Stomach (tissue), 9 donors: Measurements from ENCODE around the gene STAT1. TPM values are rescaled to one million over a fixed set of nuclear protein-coding genes. Genes with fewer than 3 reads are reported as not detected.

Source experiments
- DNase-seq, 2 donors: peaks; one replicate each; pipeline versions ENCODE4 v3.0.0 to v3.0.0-alpha.2; 2013 to 2019
- H3K27ac ChIP-seq, 5 donors: fragments of 200-600 bp in 4 of 5; sonication (generic) in 4 of 5; one replicate each; pipeline ENCODE4 v1.5.1; 2013 to 2019; ENCODE audit warnings: mild to moderate bottlenecking in 1 of 5, moderate library complexity in 1 of 5
- H3K27me3 ChIP-seq, 3 donors: fragments of 200-600 bp; sonication (generic); one replicate each; pipeline ENCODE4 v1.5.1; 2017 to 2019; ENCODE audit warnings: mixed run types in 1 of 3
- H3K36me3 ChIP-seq, 4 donors: fragments of 200-600 bp; sonication (generic); 1 replicate in 3 of 4; 2 replicates in 1 of 4; pipeline ENCODE4 v1.5.1; 2016 to 2019
- H3K4me1 ChIP-seq, 4 donors: fragments of 200-600 bp; sonication (generic); one replicate each; pipeline ENCODE4 v1.5.1; 2016 to 2019
- H3K4me3 ChIP-seq, 4 donors: fragments of 200-600 bp; sonication (generic) in 3 of 4; one replicate each; pipeline ENCODE4 v1.5.1; 2016 to 2019; ENCODE audit warnings: mild to moderate bottlenecking in 1 of 4
- H3K9me3 ChIP-seq, 4 donors: fragments of 200-600 bp; sonication (generic); one replicate each; pipeline ENCODE4 v1.5.1; 2016 to 2019
- CTCF ChIP-seq, 7 experiments: fragments of 450-650 bp in 4 of 7; fragments of 200-600 bp in 3 of 7; sonication (generic) in 3 of 7; IDR thresholded peaks; one replicate each; pipeline ENCODE4 v1.5.1; 2016 to 2019; ENCODE audit warnings: antibody characterized with exemption in 7 of 7, control low read depth in 2 of 7, mild to moderate bottlenecking in 1 of 7
- EP300 ChIP-seq: sonication (generic); formaldehyde crosslinking; IDR thresholded peaks from one replicate; pipeline ENCODE4 v1.6.1; 2017; ENCODE audit warnings: antibody characterized with exemption
- POLR2A ChIP-seq, 4 donors: fragments of 450-650 bp; IDR thresholded peaks; one replicate each; pipeline ENCODE4 v1.6.1; 2016; ENCODE audit warnings: antibody characterized with exemption in 4 of 4, control low read depth in 2 of 4, mild to moderate bottlenecking in 1 of 4, moderate library complexity in 1 of 4
- POLR2AphosphoS5 ChIP-seq, 3 donors: sonication (generic); formaldehyde crosslinking; IDR thresholded peaks; one replicate each; pipeline ENCODE4 v1.6.1; 2016; ENCODE audit warnings: antibody characterized with exemption in 3 of 3
- WGBS, 5 donors: extraction: QIAGEN DNeasy Blood & Tissue Kit in 3 of 5; methylation state at CpG; one replicate each; pipeline versions ENCODE4 v1.1.5 to v1.1.7; 2013 to 2018; 5-methylcytosine and 5-hydroxymethylcytosine counted together
- intact Hi-C: fragments of 100-400 bp; cut with DNase I; formaldehyde crosslinking; loops from one replicate; pipeline ENCODE4 v1.15.1; 2023; ENCODE audit warnings: low total_unique reads
- polyA plus RNA-seq, 3 donors: library from polyadenylated mRNA; stranded (reverse); fragments of 200-250 nt; gene quantifications; one replicate each; pipeline ENCODE4 v1.2.3, GENCODE V29; 2013
- total RNA-seq, 5 donors: library from RNA; depleted of rRNA; stranded (reverse); fragments of >200 nt; gene quantifications; one replicate each; pipeline versions ENCODE4 v1.1.0 to v1.2.3, GENCODE V29; 2014 to 2016
- donor health status: healthy with polysubstance abuse.
- donor health status: Bipolar disorder and iron deficiency.
- donor health status: healthy.

Gene STAT1
- total and polyA plus RNA-seq, 8 donors: 23.2 to 289 (median 61.7) TPM

GRCh38 chr2:190970160-190970559 is 43.8 kb downstream of the STAT1 start:
- H3K27me3 ChIP-seq: no peaks in the 10 kb centered on the region
- TF ChIP-seq POLR2AphosphoS5 (IDR thresholded peaks at IDR 0.05) (no peak), EP300 (no peak), CTCF (IDR thresholded peaks at IDR 0.05) (no peak)
- H3K4me3 ChIP-seq: no peak overlapping the region
- peaks cover 60 to 100% (median 98%) of the 10 kb centered on the region in 4 donors for H3K36me3 ChIP-seq
- DNase-seq: no peak
- H3K9me3 ChIP-seq: no peaks in the 10 kb centered on the region
- H3K4me1 ChIP-seq: no peaks in the 10 kb centered on the region
- WGBS, 5 donors: 74 to 88% (median 85%) methylated on average over 3 of the region's 3 CpGs
- H3K27ac ChIP-seq: no peak overlapping the region
- intact Hi-C loops: no loop called here

GRCh38 chr2:190968522-190968921 is 45.4 kb downstream of the STAT1 start:
- H3K27me3 ChIP-seq: no peaks in the 10 kb centered on the region
- TF ChIP-seq EP300 (no peak), POLR2A (IDR thresholded peaks at IDR 0.05) (no peak), POLR2AphosphoS5 (IDR thresholded peaks at IDR 0.05) (no peak), CTCF (IDR thresholded peaks at IDR 0.05) (no peak)
- no peak overlapping the region for H3K27ac ChIP-seq
- no peak for DNase-seq
- no peak overlapping the region for H3K4me3 ChIP-seq
- H3K36me3 ChIP-seq: peaks cover 52 to 100% (median 96%) of the 10 kb centered on the region in 4 donors
- intact Hi-C loops: no loop called here
- H3K4me1 ChIP-seq: peaks cover 0 to 3% (median 0%) of the 10 kb centered on the region in 4 donors
- 91 to 96% (median 92%) methylated on average over 2 of the region's 2 CpGs for WGBS, 5 donors
- H3K9me3 ChIP-seq: no peaks in the 10 kb centered on the region

- intact Hi-C loops: no loop called here
- Histone ChIP-seq H3K9me3 (no peaks in the 10 kb centered on the region), H3K36me3 (peaks cover 26 to 97% (median 89%) of the 10 kb centered on the region in 4 donors), H3K27ac (no peak overlapping the region), H3K4me1 (peaks cover 0 to 4% (median 0%) of the 10 kb centered on the region in 4 donors), H3K27me3 (no peaks in the 10 kb centered on the region), H3K4me3 (no peak overlapping the region)
- TF ChIP-seq POLR2AphosphoS5 (IDR thresholded peaks at IDR 0.05) (no peak), EP300 (no peak), CTCF (IDR thresholded peaks at IDR 0.05) (no peak)
- 85 to 100% (median 94%) methylated on average over 2 of the region's 2 CpGs for WGBS, 5 donors
- DNase-seq: no peak
Observed at GRCh38 chr2:190965580-190966222, 48.3 kb downstream of the STAT1 start.

- no peak for DNase-seq
- Histone ChIP-seq H3K9me3 (no peaks in the 10 kb centered on the region), H3K4me1 (peaks cover 0 to 4% (median 0%) of the 10 kb centered on the region in 4 donors), H3K36me3 (peaks cover 17 to 83% (median 77%) of the 10 kb centered on the region in 4 donors), H3K27ac (no peak overlapping the region), H3K27me3 (no peaks in the 10 kb centered on the region), H3K4me3 (no peak overlapping the region)
- TF ChIP-seq EP300: no peak
- no peak for TF ChIP-seq POLR2A (IDR thresholded peaks at IDR 0.05)
- 65 to 81% (median 75%) methylated on average over 6 of the region's 6 CpGs for WGBS, 5 donors
- intact Hi-C loops: no loop called here
Observed at GRCh38 chr2:190964170-190964795, 49.7 kb downstream of the STAT1 start.

- no peak overlapping the region for H3K4me3 ChIP-seq
- H3K27me3 ChIP-seq: no peaks in the 10 kb centered on the region
- no peak for DNase-seq
- no peak overlapping the region for H3K27ac ChIP-seq
- 81 to 88% (median 82%) methylated on average over 2 of the region's 2 CpGs for WGBS, 5 donors
- H3K4me1 ChIP-seq: peaks cover 0 to 4% (median 0%) of the 10 kb centered on the region in 4 donors
- TF ChIP-seq POLR2A (IDR thresholded peaks at IDR 0.05) (no peak), CTCF (IDR thresholded peaks at IDR 0.05) (no peak), EP300 (no peak), POLR2AphosphoS5 (IDR thresholded peaks at IDR 0.05) (no peak)
- H3K9me3 ChIP-seq: no peaks in the 10 kb centered on the region
- H3K36me3 ChIP-seq: peaks cover 17 to 71% (median 65%) of the 10 kb centered on the region in 4 donors
- intact Hi-C loops: no loop called here
Observed at GRCh38 chr2:190963088-190963487, 50.9 kb downstream of the STAT1 start.
